HEK293T (cell line): Measurements from ENCODE around the gene TMTC2.

Experiments used
- BHLHE40 ChIP-seq: fragments of 450-650 bp; IDR thresholded peaks from 2 replicates; pipeline ENCODE4 v1.6.1; 2016; ENCODE audit warnings: mild to moderate bottlenecking, moderate library complexity, borderline replicate concordance
- HDGF ChIP-seq: fragments of 450-650 bp; IDR thresholded peaks from 2 replicates; pipeline ENCODE4 v1.6.1; 2017; ENCODE audit warnings: antibody characterized with exemption, borderline replicate concordance

GRCh38 chr12:83044736-83045135 is 358.0 kb downstream of the TMTC2 start:
- TF ChIP-seq HDGF (no peak), BHLHE40 (no peak)
